NOMO-1 treated with DMSO at 0.1 percent for 48 hours (cell line): Measurements from ENCODE around the gene NLRP4.
"Not testable (repeated sequence)": the region's sequence is repeated elsewhere in the genome, so short reads cannot be mapped to it uniquely, and the experiment has no call there.

ENCODE experiments used
- DNase-seq: peaks from one replicate; lab custom pipeline; 2025; ENCODE audit not compliant: unreplicated experiment; lab: John Stamatoyannopoulos, UW

The NLRP4 gene

GRCh38 chr19:55882626-55883025 lies 46.3 kb downstream of the NLRP4 start:
- no peak for DNase-seq

DNA sequence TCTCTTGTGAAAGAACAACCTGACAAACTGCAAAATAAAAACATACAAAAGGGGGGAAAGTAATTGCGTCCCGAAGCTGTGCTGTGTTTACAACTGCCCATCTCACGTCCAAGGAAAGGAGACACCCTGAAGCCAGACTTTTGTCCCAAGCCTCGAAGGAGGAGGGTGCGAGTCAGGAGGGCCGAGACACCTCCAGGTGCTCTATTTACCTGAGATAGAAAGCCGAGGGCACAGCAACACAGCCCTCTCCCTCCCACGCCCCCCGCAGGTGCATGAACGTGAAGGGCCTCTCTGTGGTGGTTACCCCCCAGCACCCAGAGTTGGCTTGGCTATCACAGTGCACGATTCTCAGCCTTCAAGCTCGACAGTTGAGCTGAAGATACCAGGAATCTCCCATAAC lies 62.6 kb downstream of the NLRP4 start:
- DNase-seq, result no peak

- DNase-seq, result no peak
Measured at GRCh38 chr19:55901369-55902079, 65.2 kb downstream of the NLRP4 start.

DNA sequence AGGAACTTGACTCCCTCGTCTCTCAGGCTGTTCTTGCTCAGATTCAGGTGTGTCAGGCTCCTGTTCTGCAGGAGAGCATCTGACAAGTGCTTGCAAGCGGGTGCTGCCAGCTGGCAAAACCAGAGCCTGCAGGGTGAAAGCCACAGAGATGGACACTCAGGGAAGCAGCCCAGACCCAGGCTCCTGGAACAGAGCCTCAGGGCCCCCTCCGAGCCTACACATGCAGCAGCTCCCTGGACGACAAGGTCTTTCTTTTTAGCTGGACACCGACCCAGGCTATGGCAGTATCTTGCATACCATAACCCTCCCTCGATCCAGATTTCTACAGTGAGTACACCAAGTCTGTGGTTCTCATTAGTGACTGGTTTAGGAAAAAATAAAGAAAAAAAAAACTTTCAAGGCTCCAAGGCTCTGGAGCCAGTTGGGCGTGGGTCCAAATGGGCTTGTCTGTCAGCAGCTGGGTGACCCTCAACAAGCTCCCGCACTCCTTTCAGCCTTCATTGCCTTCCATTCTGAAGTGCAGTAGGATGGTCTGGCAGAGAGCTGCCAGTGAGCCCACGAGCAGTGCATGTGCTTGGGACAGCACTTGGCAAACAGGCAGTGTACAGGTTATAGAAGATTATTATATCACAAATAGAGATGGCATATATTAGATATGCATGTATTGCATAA lies 65.9 kb downstream of the NLRP4 start:
- DNase-seq, result no peak

GRCh38 chr19:55907286-55907685 lies 70.9 kb downstream of the NLRP4 start:
- no peak for DNase-seq

DNA sequence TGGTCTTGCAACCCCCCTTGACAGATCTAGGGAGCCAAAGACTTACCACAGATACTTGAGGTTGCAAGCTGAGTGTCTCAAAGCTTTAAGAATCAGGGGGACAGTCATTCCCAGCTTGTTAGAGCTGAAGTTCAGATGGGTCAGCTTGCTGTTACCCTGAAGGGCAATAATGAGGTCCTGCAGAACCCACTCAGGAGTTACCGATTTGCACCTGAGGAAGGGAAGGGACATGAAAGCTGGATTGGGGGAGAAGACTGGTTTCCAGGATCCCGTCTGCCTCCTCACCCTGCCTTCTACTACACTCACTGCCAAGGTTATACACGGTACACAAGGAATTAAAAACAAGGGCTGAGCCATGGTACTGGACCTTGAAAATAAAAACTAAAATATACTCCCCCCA lies 71.4 kb downstream of the NLRP4 start:
- no peak for DNase-seq

GRCh38 chr19:55909801-55910200 lies 73.5 kb downstream of the NLRP4 start:
- no peak for DNase-seq

- no peak for DNase-seq
Measured at GRCh38 chr19:55912916-55913315, 76.6 kb downstream of the NLRP4 start.

DNA sequence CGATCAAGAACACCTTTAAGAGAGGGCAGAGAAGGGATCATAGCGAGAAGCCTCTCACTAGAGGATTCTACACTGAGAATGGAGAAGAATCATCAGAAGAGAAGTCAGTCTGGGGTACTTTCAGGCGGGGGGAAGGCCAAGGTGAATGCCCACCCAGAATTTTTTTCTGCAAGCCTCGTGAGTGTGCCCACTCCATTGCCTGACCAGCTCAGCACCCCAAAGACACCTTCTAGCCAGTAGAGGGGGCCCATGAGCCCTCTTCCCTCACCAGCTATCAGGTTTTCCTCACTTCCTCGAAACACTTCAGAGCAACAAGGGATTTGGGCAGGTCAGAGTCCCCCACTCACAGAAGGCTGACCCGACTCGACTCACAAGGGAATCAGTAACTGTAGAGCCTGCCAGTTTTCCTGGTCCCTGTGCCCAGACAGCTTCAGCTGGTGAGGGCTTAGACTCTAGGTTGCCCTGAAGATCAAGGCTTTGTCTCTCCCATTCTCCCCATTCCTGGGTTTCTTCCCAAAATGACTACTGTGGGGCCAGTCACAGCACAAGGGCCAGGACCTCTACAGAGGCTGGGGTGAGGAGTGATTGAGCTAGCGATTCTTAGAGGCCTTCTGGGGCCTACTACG lies 77.4 kb downstream of the NLRP4 start:
- no peak for DNase-seq

- DNase-seq, result no peak
Measured at GRCh38 chr19:55923556-55923955, 87.2 kb downstream of the NLRP4 start.

DNA sequence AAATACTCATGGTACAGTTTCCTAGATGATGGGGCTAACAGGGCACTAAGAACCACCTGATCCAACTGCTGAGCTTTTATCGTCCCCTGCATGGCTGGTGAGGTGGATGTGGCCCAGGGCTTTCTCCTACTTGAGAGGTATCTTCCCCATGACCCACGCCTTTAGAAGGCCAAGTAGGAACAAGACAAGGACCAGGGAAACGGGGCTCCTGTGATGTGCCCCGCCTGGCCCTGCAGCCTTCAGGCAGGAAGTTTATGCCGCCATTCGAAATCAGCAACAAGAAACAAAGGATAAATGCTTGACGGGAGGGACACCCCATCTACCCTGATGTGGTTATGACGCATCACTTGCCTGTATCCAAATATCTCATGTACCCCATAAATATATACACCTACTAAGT lies 91.7 kb downstream of the NLRP4 start:
- no peak for DNase-seq

DNA sequence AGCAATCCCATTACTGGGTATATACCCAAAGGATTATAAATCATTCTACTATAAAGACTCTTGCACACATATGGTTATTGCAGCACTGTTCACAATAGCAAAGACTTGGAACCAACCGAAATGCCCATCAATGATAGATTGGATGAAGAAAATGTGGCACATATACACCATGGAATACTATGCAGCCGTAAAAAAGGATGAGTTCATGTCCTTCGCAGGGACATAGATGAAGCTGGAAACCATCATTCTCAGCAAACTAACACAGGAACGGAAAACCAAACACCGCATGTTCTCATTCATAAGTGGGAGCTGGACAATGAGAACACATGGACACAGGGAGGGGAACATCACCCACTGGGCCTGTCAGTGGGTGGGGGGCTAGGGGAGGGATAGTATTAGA lies 92.9 kb downstream of the NLRP4 start:
- DNase-seq, result not testable (repeated sequence)

DNA sequence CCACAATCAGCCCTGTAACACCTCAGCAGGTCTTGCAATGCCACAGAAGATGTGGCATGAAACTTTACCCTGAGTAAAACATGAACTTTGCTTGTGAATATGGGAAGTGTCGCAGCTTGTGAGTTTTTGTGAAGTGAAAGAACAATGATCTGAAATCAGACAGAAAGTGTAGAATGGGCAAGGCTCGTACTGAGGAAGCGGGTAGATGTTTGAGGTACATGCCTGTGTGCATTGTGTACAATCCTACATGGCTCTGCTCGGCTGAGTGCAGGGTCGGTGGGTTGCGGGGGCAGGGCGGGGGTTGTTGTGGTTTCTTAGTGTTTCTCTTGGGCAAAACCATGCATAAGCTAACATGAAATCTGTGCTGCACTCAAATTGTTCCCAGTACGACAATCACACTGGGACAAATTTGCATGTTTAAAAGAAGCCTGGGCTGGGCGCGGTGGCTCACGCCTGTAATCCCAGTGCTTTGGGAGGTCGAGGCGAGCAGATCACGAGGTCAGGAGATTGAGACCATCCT lies 94.7 kb downstream of the NLRP4 start:
- DNase-seq, result no peak
